ENCODE measurements around the gene GMEB1.
"Not testable (repeated sequence)": the region's sequence is repeated elsewhere in the genome, so short reads cannot be mapped to it uniquely, and the experiment has no call there.

The GMEB1 gene

DNA sequence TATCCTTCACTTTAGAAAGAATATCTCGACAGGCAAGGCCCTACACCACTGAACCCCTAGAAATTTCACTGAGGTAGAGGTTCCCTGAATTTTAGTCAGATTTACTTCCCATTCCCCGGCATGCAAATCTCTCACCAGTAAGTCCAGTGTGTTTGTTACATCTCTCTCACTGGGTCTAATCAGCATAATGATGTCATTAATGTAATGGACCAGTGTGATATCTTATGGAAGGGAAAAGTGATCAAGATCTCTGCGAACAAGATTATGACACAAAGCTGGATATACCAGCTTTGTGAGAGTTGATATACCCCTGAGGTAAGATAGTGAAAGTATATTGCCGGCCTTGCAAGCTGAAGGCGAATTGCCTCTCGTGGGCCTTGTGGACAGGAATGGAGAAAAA lies 12.2 kb upstream of the GMEB1 start:
- TF ChIP-seq, protein P1, sequence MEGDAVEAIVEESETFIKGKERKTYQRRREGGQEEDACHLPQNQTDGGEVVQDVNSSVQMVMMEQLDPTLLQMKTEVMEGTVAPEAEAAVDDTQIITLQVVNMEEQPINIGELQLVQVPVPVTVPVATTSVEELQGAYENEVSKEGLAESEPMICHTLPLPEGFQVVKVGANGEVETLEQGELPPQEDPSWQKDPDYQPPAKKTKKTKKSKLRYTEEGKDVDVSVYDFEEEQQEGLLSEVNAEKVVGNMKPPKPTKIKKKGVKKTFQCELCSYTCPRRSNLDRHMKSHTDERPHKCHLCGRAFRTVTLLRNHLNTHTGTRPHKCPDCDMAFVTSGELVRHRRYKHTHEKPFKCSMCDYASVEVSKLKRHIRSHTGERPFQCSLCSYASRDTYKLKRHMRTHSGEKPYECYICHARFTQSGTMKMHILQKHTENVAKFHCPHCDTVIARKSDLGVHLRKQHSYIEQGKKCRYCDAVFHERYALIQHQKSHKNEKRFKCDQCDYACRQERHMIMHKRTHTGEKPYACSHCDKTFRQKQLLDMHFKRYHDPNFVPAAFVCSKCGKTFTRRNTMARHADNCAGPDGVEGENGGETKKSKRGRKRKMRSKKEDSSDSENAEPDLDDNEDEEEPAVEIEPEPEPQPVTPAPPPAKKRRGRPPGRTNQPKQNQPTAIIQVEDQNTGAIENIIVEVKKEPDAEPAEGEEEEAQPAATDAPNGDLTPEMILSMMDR (IDR thresholded peaks at IDR 0.05; ENCODE audit: control insufficient read depth, insufficient read depth, low read depth, low read length, missing control alignments), result no peak
- no peak overlapping the region for H3K4me3 ChIP-seq (ENCODE audit: control insufficient read depth, low read depth, low read length)
- no peak for DNase-seq (ENCODE audit: low read depth)

DNA sequence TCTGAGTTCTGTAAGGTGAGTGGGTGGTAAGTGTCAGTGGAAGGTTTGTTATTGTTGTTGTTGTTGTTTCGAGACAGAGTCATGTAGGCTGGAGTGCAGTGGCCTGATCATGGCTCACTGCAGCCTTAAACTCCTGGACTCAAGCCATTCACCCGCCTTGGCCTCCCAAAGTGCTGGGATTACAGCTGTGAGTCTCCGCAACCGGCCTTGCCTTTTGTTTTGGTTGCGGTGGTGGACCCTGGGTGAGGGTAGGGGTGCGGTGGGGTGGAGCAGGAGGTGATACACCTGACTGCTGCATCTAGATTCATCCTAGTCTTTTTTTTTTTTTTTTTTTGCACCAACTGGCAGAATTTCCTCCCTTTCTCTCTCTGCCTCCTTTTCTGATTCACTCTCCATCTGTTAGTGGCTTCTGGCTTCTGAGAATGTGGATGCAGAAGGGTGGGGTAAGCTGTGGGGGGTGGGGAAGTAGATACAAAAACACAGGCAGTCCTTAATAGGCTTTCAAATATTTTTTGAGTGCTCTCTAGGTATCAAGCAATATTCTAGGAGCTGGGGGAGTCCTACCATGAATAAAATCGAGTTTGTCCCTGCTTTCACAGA lies 4.6 kb upstream of the GMEB1 start:
- TF ChIP-seq, protein P1 (IDR thresholded peaks at IDR 0.05; ENCODE audit: control insufficient read depth, insufficient read depth, low read depth, low read length, missing control alignments), result no peak
- no peak for DNase-seq (ENCODE audit: low read depth)

DNA sequence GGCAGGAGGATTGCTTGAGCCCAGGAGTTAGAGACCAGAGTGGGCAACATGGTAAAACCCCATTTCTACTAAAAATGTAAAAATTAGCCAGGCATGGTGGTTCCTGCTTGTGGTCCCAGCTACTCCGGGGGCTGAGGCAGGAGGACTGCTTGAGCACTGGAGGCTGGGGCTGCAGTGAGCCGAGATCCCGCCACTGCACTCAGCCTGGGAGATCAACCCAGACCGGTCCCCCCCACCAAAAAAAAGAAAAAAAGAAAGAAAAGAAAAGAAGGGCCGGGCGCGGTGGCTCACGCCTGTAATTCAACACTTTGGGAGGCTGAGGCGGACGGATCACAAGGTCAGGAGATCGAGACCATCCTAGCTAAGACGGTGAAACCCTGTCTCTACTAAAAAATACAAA lies 1.8 kb upstream of the GMEB1 start:
- TF ChIP-seq, protein P1 (IDR thresholded peaks at IDR 0.05; ENCODE audit: control insufficient read depth, insufficient read depth, low read depth, low read length, missing control alignments), result no peak
- DNase-seq (ENCODE audit: low read depth), result no peak
- no peak overlapping the region for H3K4me3 ChIP-seq (ENCODE audit: control insufficient read depth, low read depth, low read length)

More for the DNA sequence above, 4.6 kb upstream of the GMEB1 start:
- no peak overlapping the region for H3K4me3 ChIP-seq (ENCODE audit: control insufficient read depth, low read depth, low read length)

DNA sequence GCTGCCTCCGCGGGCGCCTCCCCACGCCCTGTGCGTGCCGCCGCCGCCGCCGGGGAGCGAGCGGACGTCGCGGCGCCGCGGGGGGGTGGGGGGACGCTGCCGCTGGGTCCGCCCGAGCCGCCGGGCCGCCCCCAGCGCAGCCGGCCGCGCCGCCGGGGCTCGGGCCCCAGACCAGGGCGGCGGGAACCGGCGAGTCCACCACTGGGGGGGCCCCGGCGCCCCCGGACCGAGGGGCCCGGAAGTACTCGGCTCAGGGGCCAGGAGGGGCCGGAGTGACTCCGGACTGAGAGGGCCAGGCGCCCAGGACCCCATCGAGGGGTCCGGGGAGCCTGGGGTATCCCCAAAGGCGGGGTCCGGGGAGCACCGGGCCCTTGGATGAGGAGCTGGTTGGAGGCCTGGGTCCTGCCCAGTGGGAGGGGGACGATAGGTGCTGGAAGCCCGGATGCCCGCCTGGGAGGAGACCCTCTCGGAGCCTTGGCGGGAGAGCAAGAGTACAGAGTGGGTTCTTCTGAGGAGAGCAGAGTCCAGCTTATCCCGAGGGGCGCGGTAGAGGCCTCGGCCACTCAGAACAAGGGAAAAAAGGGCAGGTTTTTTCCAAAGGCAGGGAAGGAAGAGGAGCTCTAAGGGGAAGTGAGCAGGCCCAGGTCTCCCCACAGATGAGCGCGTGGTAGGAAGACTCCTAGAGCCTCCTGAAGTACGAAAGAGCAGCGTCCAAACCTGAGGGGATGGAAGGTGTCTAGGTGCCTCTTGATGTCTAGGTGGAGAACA lies 556 bp downstream of the GMEB1 start:
- TF ChIP-seq, protein P1 (IDR thresholded peaks at IDR 0.05; ENCODE audit: control insufficient read depth, insufficient read depth, low read depth, low read length, missing control alignments), result no peak
- no peak for DNase-seq (ENCODE audit: low read depth)
- H3K4me3 ChIP-seq (ENCODE audit: control insufficient read depth, low read depth, low read length), result peak overlapping the region; percentile 66

DNA sequence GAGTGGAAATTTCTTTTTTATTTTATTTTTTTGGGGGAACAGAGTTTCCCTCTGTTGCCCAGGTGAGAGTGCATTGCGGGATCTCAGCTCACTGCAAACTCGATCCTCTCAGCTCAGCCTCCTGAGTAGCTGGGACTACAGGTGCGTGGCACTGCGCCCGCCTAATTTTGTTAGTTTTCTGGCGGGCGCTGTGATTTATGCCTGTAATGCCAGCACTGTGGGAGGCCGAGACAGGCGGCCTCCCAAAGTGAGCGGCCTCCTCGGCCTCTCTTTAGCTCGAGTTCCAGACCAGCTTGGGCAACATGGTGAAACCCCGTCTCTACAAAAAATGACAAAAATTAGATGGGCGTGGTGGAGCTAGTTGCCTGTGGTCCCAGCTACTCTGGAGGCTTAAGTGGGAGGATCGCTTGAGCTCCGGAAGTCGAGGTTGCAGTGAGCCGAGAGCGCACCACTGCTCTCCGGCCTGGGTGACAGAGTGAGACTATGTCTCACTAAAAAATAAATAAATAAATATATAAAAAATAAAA lies 2.7 kb downstream of the GMEB1 start:
- DNase-seq (ENCODE audit: low read depth), result no peak
- H3K4me3 ChIP-seq (ENCODE audit: control insufficient read depth, low read depth, low read length), result no peak overlapping the region
- TF ChIP-seq, protein P1 (IDR thresholded peaks at IDR 0.05; ENCODE audit: control insufficient read depth, insufficient read depth, low read depth, low read length, missing control alignments), result no peak

DNA sequence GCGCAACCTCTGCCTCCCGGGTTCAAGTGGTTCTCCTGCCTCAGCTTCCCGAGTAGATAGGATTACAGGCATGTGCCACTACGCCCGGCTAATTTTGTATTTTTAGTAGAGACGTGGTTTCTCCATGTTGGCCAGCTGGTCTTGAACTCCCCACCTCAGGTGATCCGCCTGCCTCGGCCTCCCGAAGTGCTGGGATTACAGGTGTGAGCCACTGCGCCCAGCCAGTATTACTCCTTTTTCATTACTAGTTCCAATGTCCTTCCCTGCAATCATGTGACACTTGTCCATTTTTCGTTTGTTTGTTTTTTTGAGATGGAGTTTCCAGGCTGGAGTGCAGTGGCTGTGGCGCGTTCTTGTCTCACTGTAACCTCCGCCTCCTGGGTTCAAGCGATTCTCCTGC lies 4.4 kb downstream of the GMEB1 start:
- H3K4me3 ChIP-seq (ENCODE audit: control insufficient read depth, low read depth, low read length); DNase-seq (ENCODE audit: low read depth): not testable (repeated sequence)

DNA sequence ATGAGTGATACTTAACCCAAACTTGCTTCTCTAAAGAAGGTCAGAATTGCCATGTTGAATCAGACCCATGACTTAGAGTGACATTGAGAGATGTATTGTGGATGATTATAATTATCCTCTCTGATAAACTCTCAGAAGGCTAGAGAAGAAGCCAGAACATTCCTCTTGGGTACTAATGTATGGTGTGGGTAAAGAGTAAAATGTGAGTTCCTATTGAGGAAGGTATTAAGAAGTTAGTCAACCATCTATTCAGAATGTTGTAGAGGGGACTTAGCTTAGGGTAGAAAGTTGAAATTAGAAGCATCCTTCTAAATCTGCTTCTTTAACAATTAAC lies 7.3 kb downstream of the GMEB1 start:
- DNase-seq (ENCODE audit: low read depth), result no peak
- TF ChIP-seq, protein P1 (IDR thresholded peaks at IDR 0.05; ENCODE audit: control insufficient read depth, insufficient read depth, low read depth, low read length, missing control alignments), result no peak
- H3K4me3 ChIP-seq (ENCODE audit: control insufficient read depth, low read depth, low read length), result no peak overlapping the region
